Prostate gland (tissue), 2 donors: ENCODE data around the gene NOP56. TPM values are rescaled to one million over a fixed set of nuclear protein-coding genes. Genes with fewer than 3 reads are reported as not detected.

ENCODE experiments used
- DNase-seq: peaks from one replicate; pipeline ENCODE4 v3.0.0-alpha.2; 2019; ENCODE audit warnings: low spot score
- H3K27ac ChIP-seq, 2 donors: fragments of 200-600 bp; sonication (generic); 2 replicates each; pipeline ENCODE4 v1.5.1; 2017 to 2019
- H3K27me3 ChIP-seq: fragments of 200-600 bp; sonication (generic); replicated peaks from 2 replicates; pipeline ENCODE4 v1.5.1; 2019; ENCODE audit not compliant: insufficient read depth
- H3K36me3 ChIP-seq, 2 donors: fragments of 200-600 bp; sonication (generic); 1 replicate in 1 of 2; 2 replicates in 1 of 2; pipeline versions ENCODE4 v1.5.1 to v1.8.1; 2017 to 2019
- H3K4me1 ChIP-seq: fragments of 200-600 bp; sonication (generic); replicated peaks from 2 replicates; pipeline ENCODE4 v1.5.1; 2019
- H3K4me3 ChIP-seq, 2 donors: fragments of 200-600 bp; sonication (generic); 2 replicates each; pipeline ENCODE4 v1.5.1; 2017 to 2019
- H3K9me3 ChIP-seq: fragments of 200-600 bp; sonication (generic); 2 replicates; pipeline ENCODE4 v1.5.1; 2017
- POLR2A ChIP-seq: fragments of 450-650 bp; IDR thresholded peaks from one replicate; pipeline ENCODE4 v1.6.1; 2016; ENCODE audit warnings: antibody characterized with exemption, mild to moderate bottlenecking
- POLR2AphosphoS5 ChIP-seq: sonication (generic); formaldehyde crosslinking; IDR thresholded peaks from one replicate; pipeline ENCODE4 v1.6.1; 2017; ENCODE audit warnings: antibody characterized with exemption
- WGBS: methylation state at CpG from one replicate; pipeline ENCODE4 v1.1.5; 2018; 5-methylcytosine and 5-hydroxymethylcytosine counted together
- intact Hi-C: fragments of 100-400 bp; cut with DNase I; formaldehyde crosslinking; loops from one replicate; pipeline ENCODE4 v1.14.2; 2022
- microRNA counts, 2 donors: library from miRNA; unstranded; fragments of <30 nt; microRNA quantifications; one replicate each; lab custom pipeline; 2016 to 2017
- microRNA-seq: library from miRNA; unstranded; fragments of <30 nt; microRNA quantifications from one replicate; pipeline ENCODE4, GENCODE V29; 2016
- small RNA-seq, 2 donors: library from RNA; depleted of rRNA; stranded (forward); fragments of <200 nt; gene quantifications; one replicate each; pipeline ENCODE3, GENCODE V24; 2016
- total RNA-seq, 2 donors: library from RNA; depleted of rRNA; stranded (reverse); fragments of >200 nt; gene quantifications; one replicate each; pipeline ENCODE4 v1.1.0, GENCODE V29; 2016
- TF ChIP-seq, protein P1 (sequence below), 4 experiments: fragments of 200-600 bp in 2 of 4; fragments of 450-650 bp in 2 of 4; sonication (generic) in 2 of 4; IDR thresholded peaks; 1 replicate in 3 of 4; 2 replicates in 1 of 4; pipeline ENCODE4 v1.5.1; 2016 to 2019; ENCODE audit warnings: antibody characterized with exemption in 4 of 4, mild to moderate bottlenecking in 2 of 4, moderate library complexity in 2 of 4

NOP56 gene
- total RNA-seq, 2 donors from 2014 or later, result 50.8 to 108 TPM

DNA sequence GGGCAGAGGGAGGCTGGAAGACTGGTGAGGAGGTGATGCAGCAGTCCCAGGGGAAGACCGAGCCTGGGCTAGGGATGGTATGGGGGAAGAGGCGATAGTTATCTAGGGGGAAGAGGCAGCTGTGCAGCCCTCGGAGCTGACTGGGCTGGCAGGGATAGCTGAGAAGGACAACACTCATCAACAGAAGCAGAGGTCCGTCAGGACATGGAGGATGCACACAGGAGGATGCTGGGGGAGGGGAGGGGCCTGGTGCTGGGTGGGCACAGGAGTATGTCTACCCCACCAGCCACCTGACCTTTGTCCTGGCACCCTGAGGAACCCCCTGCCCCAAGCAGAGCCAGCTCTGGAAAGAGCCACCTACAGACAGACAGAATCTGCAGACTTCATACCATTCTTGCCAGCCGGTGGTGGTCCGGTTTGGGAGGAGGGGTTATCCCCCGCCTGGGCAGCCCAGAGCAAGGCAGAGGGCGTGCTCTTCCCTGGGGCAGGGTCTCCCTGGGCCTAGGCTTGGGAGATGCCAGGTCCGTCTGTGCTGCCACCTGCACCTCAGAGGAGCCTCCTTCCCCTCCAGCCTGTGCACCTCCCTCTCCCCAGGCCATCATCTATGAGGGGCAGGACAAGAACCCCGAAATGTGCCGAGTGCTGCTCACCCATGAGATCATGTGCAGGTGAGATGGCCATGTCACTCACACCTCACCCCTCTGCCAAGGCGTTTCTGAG is 55.1 kb downstream of the NOP56 start:
- Histone ChIP-seq H3K27me3 (no peaks in the 10 kb centered on the region), H3K4me3 (no peak overlapping the region), H3K4me1 (no peaks in the 10 kb centered on the region), H3K36me3 (no peaks in the 10 kb centered on the region), H3K9me3 (no peaks in the 10 kb centered on the region), H3K27ac (no peak overlapping the region)
- WGBS, result 79% methylated on average over 11 of the region's 12 CpGs
- intact Hi-C loops, result no loop called here
- no peak for TF ChIP-seq POLR2AphosphoS5
- TF ChIP-seq, protein P1, sequence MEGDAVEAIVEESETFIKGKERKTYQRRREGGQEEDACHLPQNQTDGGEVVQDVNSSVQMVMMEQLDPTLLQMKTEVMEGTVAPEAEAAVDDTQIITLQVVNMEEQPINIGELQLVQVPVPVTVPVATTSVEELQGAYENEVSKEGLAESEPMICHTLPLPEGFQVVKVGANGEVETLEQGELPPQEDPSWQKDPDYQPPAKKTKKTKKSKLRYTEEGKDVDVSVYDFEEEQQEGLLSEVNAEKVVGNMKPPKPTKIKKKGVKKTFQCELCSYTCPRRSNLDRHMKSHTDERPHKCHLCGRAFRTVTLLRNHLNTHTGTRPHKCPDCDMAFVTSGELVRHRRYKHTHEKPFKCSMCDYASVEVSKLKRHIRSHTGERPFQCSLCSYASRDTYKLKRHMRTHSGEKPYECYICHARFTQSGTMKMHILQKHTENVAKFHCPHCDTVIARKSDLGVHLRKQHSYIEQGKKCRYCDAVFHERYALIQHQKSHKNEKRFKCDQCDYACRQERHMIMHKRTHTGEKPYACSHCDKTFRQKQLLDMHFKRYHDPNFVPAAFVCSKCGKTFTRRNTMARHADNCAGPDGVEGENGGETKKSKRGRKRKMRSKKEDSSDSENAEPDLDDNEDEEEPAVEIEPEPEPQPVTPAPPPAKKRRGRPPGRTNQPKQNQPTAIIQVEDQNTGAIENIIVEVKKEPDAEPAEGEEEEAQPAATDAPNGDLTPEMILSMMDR (IDR thresholded peaks at IDR 0.05), result no peak
- no peak for TF ChIP-seq POLR2A
- DNase-seq, result no peak

MicroRNAs within 50 kb of the gene (microRNA counts, 767-probe panel; counts per million panel counts)
- microRNA hsa-miR-1292 (lab: Ali Mortazavi, UCI), result 0 to 431 counts per million in 2 donors

Small RNA genes within 50 kb of the gene (microRNA-seq; reads per million reads assigned to microRNA genes)
- 5.8 reads per million, percentile 45 among the genes with 10 or more reads in this experiment for gene MIR1292

Small RNA genes within 50 kb of the gene (small RNA-seq; reads per million reads assigned to genes)
- 0 reads per million in 2 donors for gene SNORA51
- 0 reads per million in 2 donors for gene SNORD110
- 0 reads per million in 2 donors for gene SNORD56
- gene SNORD57, result 0 reads per million in 2 donors
- 0 reads per million in 2 donors for gene SNORD86

Other genes with a start within 250 kb of the NOP56 start
- 100 to 1,000 TPM; 215 to 294 TPM for gene SNRPB, start 181.8 kb upstream of the NOP56 start, total RNA-seq
- gene ZNF343, start 143.7 kb upstream of the NOP56 start, total RNA-seq, result 10 to 100 TPM in 1 of 2 donors, 1 to 10 TPM in 1; 8.0 to 10.4 TPM
- under 1 TPM in 1 of 2 donors, not detected in 1; 0.23 TPM for gene TMC2, start 116.1 kb upstream of the NOP56 start, total RNA-seq
- 100 to 1,000 TPM; 132 to 141 TPM for gene IDH3B, start 11.6 kb downstream of the NOP56 start, total RNA-seq
- 10 to 100 TPM; 48.9 to 58.8 TPM for gene EBF4, start 40.1 kb downstream of the NOP56 start, total RNA-seq
- 10 to 100 TPM in 1 of 2 donors, 1 to 10 TPM in 1; 7.4 to 35.5 TPM for gene CPXM1, start 148.0 kb downstream of the NOP56 start, total RNA-seq
- 1 to 10 TPM in 1 of 2 donors, not detected in 1; 4.4 TPM for gene C20orf141, start 162.4 kb downstream of the NOP56 start, total RNA-seq
- not detected for gene TMEM239, start 163.7 kb downstream of the NOP56 start, total RNA-seq
- 10 to 100 TPM; 54.8 to 58.1 TPM for gene PCED1A, start 188.0 kb downstream of the NOP56 start, total RNA-seq
- 10 to 100 TPM; 27.5 to 37.3 TPM for gene VPS16, start 188.1 kb downstream of the NOP56 start, total RNA-seq
- 10 to 100 TPM; 57.7 to 83.6 TPM for gene PTPRA, start 220.8 kb downstream of the NOP56 start, total RNA-seq